HG03378 (cell line): ENCODE data around the gene TMOD2.
"Not testable (repeated sequence)": the region's sequence is repeated elsewhere in the genome, so short reads cannot be mapped to it uniquely, and the experiment has no call there.

ENCODE experiments used
- ATAC-seq: cut with Tn5 transposase; IDR thresholded peaks from one replicate; pipeline ENCODE4 v1.9.1; 2021; ENCODE audit warnings: mild to moderate bottlenecking, moderate library complexity; ENCODE audit not compliant: unreplicated experiment

The TMOD2 gene

DNA sequence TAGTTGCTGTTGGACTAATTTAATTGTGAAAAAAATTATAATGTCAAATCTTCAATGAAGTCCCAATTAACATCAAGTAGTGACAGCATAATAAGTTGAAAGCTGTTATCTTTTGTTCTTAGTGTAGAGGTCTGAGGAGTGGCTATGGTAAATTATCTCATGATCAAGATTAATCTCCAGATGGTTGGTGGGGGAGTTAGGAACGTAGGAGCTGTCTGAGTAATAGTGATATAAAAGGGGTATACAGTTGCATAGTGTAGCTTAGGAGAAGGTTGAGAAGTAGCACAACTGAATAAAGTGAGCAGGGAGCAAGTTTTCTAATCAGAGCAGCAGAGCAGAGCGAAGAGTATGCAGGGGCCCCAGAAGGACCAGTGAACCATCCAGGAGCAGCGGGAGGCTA is 19.5 kb downstream of the TMOD2 start:
- ATAC-seq: no peak

DNA sequence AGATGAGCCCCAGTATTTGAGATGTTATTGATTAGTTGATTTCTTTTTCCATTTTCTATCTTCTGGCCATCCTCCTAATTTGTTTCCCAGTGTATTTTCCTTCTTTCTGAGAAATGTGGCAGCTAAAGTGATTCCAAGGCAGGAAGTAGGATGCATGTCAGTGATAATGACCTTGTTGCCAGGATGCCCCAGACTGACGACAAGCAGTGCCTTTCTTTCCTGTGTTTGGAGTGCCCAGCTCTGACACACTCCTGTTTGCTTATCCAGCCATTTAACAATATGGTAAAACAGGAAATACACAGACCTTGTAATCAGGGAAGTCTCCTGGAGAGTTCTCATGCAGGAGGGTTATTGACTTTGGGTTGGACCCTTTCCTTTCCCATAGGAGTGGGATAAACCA is 20.4 kb downstream of the TMOD2 start:
- ATAC-seq: no peak

DNA sequence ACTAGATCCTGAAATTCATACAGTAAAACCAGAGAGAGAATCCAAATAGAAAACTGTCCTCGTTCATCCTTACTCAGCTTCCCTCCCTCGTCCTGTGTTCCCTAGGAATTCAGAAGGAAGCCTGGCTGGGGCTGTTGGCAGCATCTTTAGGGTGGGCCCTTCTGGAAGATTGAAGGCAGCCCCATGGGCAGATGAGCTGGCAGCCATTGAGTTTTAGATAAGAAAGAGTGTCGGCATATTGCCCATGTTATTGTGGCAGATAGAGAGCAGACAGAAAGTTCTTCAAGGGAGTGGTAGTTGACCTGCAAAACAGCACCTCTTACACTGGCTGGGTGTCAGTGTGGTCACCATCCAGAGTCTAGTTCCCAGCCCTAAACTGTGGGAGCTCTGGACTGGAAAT is 23.5 kb downstream of the TMOD2 start:
- no peak for ATAC-seq

DNA sequence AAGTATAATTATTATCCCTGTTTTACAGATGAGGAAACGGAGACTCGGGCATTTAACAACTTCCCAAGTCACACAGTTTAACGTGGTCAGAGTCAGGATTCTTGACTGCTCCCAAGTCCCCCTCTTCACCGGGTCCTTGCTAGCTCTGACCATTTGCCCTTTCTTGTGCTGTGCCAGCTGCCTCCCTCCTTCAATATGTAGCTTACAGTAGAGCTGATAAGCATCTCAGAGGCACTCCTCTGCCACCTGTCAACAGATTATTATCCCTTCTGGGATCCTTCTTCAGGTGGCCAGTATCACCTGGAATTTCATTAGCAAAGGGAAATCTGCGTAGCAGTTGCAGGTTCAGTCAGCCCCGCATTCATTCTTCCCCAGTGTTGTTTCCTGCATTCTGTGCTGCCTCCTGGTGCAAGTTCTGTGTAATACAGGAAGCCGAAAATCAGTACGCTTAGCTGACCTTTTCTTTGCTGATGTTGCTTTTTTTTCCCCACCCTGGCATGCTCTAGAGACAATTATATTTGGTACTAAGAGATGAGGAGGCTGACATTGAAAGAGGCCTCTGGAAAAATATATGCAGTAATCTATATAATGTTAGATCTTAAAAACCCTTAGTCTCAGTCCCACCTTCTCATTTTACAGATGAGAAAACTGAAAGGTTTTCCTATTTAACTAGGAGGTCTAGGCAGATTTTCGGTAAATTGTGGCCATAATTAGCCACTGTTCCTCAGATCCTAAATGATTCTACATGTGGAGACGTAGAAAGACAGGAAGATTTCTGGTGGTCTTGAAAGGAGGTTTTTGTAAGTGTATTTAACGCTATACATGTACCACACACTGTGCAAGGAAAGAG is 24.8 kb downstream of the TMOD2 start:
- ATAC-seq: no peak

DNA sequence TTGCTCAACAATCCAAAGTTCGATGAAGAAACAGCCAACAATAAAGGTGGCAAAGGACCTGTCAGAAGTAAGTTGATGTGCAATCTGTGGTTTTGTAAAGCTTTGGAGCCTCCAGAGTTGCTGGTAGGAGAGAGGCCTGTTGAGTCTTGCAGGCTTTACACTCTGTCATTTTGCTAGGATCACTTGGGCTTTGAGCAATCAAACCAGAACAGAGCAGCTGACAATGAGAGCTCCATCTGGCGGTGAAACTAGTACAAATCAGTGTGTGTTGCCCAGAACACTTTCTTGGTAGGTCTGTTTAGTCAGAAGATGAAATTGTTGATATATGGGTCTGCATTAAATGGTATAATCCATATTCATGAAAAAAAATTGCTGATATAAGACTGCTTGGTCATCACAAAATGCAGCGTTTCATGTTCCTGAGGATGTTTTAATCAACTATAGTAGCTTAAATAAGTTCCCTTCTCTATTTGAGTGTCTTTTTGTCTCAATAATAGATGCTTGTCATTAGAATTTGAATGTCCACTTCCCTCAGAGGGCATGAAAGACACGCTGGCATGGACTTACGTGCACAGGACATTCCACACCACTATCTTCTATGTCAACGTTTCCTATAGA is 25.7 kb downstream of the TMOD2 start:
- ATAC-seq: no peak

DNA sequence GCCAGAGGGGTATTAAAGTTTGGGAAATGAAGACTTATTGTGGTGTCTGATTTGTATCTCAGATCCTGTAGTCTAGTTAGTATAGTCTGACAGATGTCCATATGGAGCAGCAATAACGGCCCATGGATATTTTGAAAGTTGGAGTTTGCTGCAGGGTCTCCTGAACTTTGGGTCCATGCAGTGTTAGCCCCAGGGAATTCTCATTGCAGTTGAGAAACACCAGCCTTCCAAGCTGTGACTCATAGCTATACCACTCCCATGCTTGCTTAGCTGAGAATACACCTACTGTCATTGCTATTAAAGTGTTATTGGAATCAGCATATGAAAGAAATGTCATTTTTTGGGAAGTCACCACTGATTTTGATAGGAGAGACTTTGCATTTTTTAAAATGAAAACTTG is 29.2 kb downstream of the TMOD2 start:
- ATAC-seq: no peak

DNA sequence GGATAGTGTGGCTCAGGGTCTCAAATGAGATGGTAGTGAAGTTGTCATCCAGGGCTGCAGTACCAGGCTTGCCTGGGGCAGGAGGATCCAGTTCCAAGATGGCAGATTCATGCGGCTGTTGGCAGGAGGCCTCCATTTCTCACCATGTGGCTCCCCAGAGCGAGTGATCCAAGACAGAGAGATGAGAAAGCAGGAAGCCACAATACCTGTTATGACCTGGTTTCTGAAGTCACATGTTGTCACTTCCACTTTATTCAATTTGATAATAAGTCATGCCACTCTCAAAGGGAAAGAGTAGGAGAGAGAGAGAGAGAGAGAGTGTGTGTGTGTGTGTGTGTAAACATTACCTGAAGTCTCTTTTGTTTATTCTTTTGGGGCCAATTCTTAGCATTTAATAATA is 30.1 kb downstream of the TMOD2 start:
- ATAC-seq: no peak

DNA sequence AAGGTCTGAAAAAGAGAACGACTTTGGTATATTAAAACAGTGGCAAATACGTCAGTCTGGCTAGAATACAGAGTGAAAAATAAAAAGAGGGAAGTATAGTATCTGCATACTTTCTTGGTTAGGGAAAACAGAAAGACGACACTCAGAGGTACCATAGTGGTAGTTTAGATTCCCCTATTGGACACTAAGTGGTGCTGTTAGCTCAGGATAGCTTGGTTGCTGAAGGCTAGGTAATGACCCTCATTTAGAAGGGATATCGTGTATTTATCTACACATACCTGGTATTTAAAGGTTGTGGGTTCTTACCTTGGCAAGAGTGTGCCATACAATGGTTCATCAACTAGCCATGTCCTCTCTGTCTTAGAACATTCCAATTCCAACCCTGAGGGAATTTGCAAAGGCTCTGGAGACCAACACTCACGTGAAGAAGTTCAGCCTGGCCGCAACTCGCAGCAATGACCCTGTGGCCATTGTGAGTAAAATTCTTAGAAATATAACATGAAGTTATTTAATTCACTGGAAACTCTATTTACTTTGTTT is 31.0 kb downstream of the TMOD2 start:
- no peak for ATAC-seq

DNA sequence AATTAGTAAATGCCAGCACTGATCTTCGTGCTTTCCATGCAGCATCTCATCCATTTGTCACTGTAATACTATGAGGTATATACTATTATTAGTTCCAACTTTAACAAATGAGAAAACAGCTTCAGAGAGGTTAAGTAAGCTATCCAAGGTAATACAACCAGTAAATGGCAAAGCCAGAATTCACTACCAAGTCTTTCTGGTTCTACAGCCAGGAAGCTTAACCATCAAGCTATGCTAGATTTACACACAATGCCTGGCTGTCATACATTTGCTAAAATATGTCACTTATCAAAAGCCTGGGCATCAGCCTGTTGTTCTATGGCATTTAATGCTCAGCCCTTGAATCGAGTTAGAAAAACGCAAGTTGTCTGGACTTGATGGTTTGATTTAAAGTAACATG is 32.6 kb downstream of the TMOD2 start:
- ATAC-seq: no peak

DNA sequence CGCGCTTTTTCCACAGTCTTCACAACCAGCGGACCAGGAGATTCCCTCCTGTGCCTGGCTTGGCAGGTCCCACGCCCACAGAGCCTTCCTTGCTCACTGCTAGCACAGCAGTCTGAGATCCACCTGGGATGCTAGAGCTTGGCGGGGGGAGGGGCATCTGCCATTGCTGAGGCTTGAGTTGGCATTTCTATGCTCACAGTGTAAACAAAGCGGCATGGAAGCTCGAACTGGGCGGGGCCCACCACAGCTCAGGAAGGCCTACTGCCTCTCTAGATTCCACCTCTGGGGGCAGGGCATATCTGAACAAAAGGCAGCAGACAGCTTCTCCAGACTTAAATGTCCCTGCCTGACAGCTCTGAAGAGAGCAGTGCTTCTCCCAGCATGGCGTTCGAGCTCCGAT is 35.7 kb downstream of the TMOD2 start:
- not testable (repeated sequence) for ATAC-seq

DNA sequence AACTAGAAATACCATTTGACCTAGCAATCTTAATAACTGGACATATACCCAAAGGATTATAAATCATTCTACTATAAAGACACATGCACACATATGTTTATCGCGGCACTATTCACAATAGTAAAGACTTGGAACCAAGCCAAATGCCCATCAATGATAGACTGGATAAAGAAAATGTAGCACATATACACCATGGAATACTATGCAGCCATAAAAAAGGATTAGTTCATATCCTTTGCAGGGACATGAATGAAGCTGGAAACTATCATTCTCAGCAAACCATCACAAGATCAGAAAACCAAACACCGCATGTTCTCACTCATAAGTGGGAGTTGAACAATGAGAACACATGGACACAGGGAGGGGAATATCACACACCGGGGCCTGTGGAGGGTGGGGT is 41.1 kb downstream of the TMOD2 start:
- not testable (repeated sequence) for ATAC-seq

DNA sequence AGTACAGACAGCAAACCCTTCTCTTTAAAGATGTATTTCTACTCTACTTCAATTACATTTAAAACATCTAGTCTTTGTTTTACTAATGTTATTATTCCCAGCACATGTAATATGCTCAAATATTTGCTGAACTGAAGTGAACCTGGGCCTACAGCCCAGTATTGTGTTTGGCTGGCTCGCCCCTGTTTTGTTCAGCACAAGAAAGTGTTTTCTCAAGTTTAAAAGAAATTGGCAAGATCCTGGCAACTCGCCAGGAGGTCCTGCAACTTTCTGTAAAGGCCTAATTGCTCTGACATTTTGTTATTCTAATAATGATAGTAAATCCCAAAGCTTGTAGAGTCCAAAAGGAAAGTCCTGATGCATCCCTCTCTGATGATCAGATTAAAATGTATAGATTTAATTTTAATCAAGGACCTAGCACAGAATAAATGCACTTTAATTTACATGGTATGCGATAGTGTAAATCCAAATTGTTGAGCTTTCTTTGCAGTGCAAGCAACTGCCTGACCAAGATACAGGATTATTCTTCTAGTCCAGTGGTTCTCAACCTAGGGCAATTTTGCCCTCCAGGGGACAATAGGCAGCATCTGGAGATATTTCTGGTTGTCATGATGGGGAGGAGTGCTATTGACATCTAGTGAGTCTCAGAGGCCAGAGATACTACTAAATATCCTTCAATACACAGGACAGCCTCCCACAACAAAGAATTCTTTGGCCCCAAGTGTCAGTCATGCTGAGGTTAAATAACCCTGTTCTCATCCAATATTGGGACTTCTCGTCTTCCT is 42.3 kb downstream of the TMOD2 start:
- no peak for ATAC-seq

DNA sequence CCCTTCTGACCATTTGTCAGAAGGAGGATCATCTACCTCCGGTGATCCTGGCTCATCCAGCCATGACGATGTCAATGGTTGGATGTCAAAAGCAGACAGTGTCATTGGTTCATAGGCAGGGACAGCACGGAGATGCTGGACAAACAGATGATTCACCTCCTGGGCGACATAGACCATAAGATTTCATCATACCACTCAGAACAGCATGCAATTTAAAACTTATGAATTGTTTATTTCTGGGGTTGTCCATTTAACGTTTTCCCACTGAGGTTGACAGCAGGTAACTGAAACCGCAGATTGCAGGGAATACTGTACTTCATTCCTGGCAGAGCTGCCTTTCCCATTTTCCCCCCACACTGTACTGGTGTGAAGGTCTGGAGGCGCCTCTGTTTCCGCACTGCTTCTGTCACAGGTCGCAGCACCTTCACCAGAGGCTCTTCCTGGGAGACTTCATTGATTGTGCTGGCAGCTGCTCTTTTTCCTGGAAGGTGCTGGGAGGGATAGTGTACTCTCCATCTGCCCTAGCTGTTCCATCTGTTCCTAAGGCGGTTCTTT is 45.5 kb downstream of the TMOD2 start:
- no peak for ATAC-seq

DNA sequence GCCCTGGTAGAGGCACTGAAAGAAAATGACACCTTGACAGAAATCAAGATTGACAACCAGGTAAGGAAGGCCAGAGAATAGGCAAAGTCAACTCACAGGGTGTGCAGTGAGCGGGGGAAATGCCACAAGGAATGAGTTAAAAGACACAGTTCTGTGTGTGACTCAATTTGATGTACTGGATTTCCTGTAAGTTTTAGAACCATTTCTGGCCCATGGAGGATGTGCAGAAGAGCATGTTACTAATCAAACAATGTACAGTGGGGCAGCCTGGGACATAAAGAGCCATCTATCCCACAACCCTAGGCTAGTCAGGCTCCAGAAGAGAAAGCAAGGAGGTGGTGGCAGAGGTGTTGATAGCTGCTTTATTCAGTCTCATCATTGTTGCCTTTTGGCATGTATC is 46.9 kb downstream of the TMOD2 start:
- no peak for ATAC-seq

DNA sequence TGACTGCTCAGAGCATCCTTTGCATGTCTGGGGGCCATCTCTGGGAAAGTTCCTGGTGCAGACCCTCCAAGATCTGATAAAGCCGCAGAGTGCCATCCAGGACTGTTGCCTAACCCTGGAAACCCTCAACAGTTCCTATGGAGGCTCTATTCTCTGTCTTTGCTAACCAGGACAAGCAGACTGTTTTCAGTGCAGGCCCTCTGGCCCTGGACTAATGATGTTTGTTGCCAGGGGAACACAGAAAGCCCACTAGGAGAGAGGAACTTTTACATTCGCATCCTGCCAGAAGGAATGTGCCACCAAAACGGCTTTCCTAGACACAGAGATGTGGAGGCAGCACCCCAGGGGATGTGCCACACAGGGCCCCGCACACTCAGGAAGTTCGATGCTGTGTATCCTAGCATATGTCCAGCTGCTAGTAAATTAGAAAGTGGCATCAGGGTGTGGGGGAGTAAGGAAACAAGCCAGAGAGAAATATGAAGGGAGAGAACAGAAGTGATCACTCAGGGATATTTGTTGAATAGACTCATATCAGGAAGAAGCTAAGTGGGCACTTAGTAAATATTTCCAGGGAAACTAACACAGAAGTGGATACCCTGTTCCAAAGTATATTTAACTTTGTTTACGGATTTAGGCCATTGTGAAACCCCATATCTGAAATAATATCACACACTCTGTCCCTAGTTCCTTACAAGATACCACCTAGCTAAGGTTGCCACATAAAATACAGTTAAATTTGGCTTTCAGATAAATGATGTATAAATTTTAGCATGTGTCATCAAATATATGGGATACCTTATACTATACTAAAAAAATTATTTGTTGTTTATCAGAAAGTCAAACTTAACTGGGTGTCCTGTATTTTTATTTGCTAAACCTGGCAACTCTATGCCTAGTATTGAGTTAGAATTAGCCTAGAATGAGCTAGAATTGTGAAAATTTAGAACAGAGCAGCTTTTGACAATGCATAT is 48.2 kb downstream of the TMOD2 start:
- ATAC-seq: no peak

DNA sequence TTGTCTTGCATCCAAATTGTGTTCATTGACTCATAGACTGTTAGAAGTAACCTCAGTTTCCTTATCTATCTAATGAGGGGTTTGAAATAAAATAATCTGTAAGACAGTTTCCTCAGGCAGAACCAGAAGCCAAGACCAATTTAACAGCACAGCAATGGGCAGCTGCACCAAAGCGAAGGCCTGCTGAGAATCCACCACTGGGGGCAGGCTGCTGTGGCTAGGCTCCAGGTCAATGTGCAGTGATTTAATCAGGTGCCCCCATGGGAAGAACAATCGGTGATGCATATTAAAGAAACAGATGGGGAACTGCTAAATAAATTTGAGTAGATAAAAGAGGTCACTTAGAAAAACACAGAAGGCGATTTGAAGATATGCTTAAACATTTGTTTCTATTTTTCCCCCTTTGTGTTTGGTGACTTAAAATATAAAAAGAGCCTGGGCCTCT is 50.0 kb downstream of the TMOD2 start:
- ATAC-seq: no peak

DNA sequence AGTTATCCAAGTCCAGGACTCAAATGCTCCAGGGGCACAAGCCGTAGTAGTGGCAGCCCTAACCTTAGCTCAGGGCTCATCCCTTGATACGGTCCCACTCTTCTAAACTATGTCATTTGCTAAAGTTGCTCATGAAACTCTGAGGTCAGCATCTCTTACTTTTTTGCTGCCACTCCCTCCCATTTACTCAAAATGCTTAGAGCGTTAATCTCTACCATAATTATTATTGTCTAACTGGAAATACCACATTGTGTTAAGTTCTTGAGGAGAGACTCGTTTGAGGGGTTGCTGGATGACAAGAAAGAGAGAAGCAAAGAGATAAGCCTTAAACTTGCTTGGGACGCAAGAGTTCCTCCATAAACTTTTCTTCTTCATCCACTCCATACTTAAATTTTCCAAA is 51.2 kb downstream of the TMOD2 start:
- no peak for ATAC-seq

DNA sequence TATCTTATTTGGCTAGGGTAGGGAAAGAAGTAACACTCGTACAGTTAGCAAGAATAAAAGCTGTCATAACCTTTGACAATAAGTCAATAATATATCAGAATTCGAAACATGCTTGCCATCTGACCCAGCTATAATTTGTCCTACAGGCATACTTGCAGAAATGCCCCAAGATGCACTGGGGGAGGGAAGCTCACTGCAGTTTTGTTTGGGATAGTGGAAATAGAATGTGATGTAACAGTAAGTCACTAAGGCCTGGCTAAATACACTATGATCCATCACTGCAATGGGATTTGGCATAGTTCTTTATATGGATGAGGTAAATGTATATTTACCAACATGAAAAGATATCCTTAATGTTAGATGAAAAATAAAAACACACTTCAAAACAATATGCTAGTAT is 52.6 kb downstream of the TMOD2 start:
- no peak for ATAC-seq

DNA sequence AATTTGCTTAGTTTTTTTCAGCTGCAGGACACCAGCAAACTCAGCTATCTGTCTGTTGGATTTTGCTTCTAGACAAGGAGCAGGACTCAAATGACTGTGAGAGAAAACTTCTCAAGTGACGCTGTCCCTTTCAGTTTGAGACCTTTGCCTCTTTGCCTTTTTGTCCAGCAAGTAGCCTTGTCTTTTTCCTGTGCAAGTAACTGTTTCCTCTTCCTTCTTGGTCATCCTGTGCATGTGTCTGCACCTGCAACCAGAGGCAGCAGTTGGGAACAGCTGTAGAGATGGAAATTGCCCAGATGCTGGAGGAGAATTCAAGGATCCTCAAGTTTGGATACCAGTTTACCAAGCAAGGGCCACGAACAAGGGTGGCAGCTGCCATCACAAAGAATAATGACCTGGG is 54.7 kb downstream of the TMOD2 start:
- no peak for ATAC-seq

DNA sequence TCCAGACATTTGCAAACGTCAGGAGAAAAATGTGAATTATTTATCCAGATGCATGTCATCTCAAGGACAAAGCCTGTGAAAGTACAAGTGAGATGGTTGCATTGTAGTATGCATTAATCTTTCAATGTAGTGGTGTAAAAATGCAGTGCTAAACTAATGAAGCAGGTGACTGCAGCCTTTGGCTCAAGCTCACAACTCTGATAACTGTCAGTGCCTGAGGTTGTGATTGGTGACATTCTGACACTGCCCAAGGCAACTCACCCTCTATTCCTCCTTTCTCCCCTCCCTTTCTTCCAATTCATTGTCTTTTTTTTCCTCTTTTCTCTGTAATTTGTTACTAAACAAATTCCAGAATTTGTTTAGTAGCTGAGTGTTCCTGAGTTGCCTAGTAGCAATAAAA is 58.1 kb downstream of the TMOD2 start:
- no peak for ATAC-seq
